ENCODE data around the gene PIGL.

The PIGL gene

DNA sequence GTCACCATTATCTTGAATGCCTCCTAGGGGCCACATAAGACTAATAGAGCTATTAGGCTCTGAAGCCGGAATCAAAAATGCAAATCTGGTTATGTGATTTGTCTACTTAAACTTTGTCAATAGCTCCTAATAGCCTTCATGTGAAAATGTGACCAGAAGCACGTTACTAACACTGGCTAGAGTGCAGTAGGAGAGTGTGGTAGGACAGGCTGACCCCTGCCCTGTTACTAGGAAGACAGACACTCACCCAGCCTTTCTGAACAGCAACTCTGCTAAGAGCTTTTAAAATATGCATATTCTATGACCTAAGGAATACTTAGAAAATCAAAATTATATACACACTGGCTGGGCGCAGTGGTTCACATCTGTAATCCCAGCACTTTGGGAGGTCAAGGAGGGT is 110.0 kb downstream of the PIGL start:
- TF ChIP-seq, protein P1, sequence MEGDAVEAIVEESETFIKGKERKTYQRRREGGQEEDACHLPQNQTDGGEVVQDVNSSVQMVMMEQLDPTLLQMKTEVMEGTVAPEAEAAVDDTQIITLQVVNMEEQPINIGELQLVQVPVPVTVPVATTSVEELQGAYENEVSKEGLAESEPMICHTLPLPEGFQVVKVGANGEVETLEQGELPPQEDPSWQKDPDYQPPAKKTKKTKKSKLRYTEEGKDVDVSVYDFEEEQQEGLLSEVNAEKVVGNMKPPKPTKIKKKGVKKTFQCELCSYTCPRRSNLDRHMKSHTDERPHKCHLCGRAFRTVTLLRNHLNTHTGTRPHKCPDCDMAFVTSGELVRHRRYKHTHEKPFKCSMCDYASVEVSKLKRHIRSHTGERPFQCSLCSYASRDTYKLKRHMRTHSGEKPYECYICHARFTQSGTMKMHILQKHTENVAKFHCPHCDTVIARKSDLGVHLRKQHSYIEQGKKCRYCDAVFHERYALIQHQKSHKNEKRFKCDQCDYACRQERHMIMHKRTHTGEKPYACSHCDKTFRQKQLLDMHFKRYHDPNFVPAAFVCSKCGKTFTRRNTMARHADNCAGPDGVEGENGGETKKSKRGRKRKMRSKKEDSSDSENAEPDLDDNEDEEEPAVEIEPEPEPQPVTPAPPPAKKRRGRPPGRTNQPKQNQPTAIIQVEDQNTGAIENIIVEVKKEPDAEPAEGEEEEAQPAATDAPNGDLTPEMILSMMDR (IDR thresholded peaks at IDR 0.05; ENCODE audit: borderline replicate concordance, control extremely low read depth, extremely low read depth, insufficient read depth, missing control alignments) = no peak
- no peak for DNase-seq (ENCODE audit: low spot score)
- in situ Hi-C loops (cut with MboI; ENCODE audit: low sequenced_read_pairs, unreplicated experiment) = no loop called here

DNA sequence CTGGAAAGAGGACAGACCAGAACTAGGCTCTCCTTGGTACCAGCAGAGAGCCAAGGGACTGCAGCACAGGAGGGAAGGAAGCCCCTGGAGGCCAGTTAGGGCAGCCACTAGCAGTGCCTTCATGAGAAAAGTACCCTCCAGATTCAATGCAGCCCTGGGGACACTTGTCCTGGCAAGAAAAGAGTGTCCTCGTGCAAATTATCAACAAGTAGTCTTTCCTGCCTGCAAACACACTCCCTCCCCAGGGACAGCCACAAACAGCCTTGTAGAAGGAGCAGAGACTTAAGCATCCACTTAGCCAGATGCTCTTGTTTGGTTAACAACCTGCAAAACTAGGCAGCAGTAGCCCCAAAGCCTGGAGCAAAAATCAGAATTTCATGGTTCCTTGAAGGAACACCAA is 112.0 kb downstream of the PIGL start:
- in situ Hi-C loops (cut with MboI; ENCODE audit: low sequenced_read_pairs, unreplicated experiment) = no loop called here
- DNase-seq (ENCODE audit: low spot score) = peak; percentile 41

DNA sequence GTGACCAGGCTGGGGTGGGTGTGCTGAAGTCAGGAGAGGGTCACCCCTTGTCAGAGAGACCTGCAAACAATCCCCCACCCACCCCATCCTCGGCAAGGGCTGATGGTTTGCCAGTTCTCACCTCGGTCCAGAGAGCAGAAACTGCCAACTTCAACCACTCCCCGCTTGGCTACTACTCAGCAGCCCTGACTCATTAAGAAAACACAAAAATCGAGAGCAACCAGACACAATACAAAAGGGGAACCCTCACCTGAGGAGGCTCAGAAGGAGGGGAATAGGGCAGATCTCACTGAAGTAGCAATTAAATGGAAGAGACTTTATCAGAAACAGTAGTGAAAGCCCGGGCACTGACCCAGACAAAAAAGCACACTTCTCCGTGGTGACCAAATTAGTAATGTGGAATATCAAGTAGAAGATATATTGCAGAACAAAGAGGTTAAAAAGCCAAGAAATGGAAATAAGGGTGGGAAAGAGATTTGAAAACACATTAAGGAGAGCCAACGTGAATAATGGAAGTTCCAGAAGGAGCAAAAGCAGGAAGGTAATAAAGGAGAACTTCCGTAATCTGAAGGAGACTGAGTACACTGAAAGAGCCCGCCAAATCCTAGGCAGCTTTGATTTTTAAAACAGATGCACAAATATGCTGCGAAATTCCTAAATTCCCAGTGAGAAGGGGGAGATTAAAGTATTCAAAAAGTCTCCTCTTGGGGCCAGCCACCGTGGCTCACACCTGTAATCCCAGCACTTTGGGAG is 112.7 kb downstream of the PIGL start:
- in situ Hi-C loops (cut with MboI; ENCODE audit: low sequenced_read_pairs, unreplicated experiment) = no loop called here

More for the DNA sequence above, 112.0 kb downstream of the PIGL start:
- TF ChIP-seq, protein P1 (IDR thresholded peaks at IDR 0.05; ENCODE audit: borderline replicate concordance, control extremely low read depth, extremely low read depth, insufficient read depth, missing control alignments) = no peak

DNA sequence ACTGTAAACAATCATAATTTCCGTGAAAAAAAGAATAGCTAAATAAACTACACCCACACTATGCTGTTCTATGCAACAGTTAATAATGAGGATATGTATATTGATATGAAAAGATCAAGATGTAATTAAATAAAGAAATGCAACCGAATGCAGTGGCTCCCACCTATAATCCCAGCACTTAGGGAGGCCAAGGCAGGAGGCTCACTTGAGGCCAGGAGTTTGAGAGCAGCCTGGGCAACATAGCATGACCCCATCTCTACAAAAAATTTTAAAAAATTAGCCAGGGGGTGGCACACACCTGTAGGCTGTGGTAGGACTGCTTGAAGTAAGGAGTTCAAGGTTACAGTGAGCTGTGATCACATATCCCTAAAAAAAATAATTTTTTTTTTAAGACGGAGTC is 121.4 kb downstream of the PIGL start:
- TF ChIP-seq, protein P1 (IDR thresholded peaks at IDR 0.05; ENCODE audit: borderline replicate concordance, control extremely low read depth, extremely low read depth, insufficient read depth, missing control alignments) = no peak
- in situ Hi-C loops (cut with MboI; ENCODE audit: low sequenced_read_pairs, unreplicated experiment) = no loop called here
- no peak for DNase-seq (ENCODE audit: low spot score)

More for the DNA sequence above, 112.7 kb downstream of the PIGL start:
- TF ChIP-seq, protein P1 (IDR thresholded peaks at IDR 0.05; ENCODE audit: borderline replicate concordance, control extremely low read depth, extremely low read depth, insufficient read depth, missing control alignments) = no peak
- DNase-seq (ENCODE audit: low spot score) = peak; percentile 56

DNA sequence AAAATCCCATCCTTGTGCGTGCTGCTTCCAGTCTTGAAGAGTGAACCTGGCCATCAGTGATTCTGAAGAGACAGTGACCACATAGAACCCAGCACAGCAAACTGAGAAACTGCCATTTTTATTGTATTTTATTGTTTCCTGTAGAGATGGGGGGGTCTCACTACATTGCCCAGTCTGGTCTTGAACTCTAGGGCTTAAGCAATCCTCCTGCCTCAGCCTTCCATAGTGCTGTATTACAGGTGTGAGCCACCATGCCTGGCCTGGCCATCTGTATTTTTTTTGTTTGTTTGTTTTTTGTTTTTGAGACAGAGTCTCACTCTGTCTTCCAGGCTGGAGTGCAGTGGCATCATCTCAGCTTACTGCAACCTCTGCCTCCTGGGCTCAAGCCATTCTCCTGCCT is 122.4 kb downstream of the PIGL start:
- no peak for DNase-seq (ENCODE audit: low spot score)
- in situ Hi-C loops (cut with MboI; ENCODE audit: low sequenced_read_pairs, unreplicated experiment) = no loop called here
- TF ChIP-seq, protein P1 (IDR thresholded peaks at IDR 0.05; ENCODE audit: borderline replicate concordance, control extremely low read depth, extremely low read depth, insufficient read depth, missing control alignments) = no peak

DNA sequence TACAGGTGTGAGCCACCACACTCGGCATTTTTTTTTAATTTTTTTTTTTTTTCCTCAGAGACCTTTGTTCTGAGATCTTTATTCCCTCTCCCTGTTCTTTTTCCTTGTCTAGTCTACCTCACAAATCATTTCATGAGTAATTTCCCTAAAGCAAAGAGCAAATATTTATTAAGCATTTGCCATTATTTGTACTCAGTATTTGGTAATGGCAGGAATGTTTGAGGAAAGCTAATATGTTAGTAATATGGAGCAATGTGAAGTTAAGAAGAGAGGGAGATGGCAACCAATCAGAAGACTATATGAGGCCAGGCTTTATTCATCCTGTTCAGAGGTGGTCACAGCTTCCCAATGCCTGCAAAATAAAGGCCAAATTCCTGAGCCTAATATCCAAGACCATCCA is 122.9 kb downstream of the PIGL start:
- in situ Hi-C loops (cut with MboI; ENCODE audit: low sequenced_read_pairs, unreplicated experiment) = no loop called here
- DNase-seq (ENCODE audit: low spot score) = no peak
- TF ChIP-seq, protein P1 (IDR thresholded peaks at IDR 0.05; ENCODE audit: borderline replicate concordance, control extremely low read depth, extremely low read depth, insufficient read depth, missing control alignments) = no peak

Data from GM13976 (cell line).